Thyroid gland (tissue), 4 donors: ENCODE measurements around the gene ODAD2.

ENCODE experiments used
- CTCF ChIP-seq, 6 experiments: fragments of 200-600 bp in 3 of 6; fragments of 450-650 bp in 3 of 6; sonication (generic) in 3 of 6; IDR thresholded peaks; one replicate each; pipeline ENCODE4 v1.5.1; 2016 to 2019; ENCODE audit warnings: antibody characterized with exemption in 6 of 6, mild to moderate bottlenecking in 2 of 6, inconsistent platforms in 1 of 6, moderate library complexity in 1 of 6
- POLR2A ChIP-seq, 2 donors: fragments of 450-650 bp; IDR thresholded peaks; one replicate each; pipeline ENCODE4 v1.6.1; 2017; ENCODE audit warnings: antibody characterized with exemption in 2 of 2, mild to moderate bottlenecking in 2 of 2, moderate library complexity in 1 of 2

- TF ChIP-seq CTCF (IDR thresholded peaks at IDR 0.05): no peak
- TF ChIP-seq POLR2A (IDR thresholded peaks at IDR 0.05): no peak
These were observed 120.6 kb downstream of the ODAD2 start for GRCh38 chr10:27878281-27878680.
